Spleen (tissue), 11 donors: ENCODE data around the gene HOXA13. TPM values are rescaled to one million over a fixed set of nuclear protein-coding genes. Genes with fewer than 3 reads are reported as not detected.

ENCODE experiments used
- DNase-seq: peaks from one replicate; pipeline ENCODE4 v3.0.0-alpha.2; 2020
- H3K27ac ChIP-seq, 8 donors: fragments of 200-600 bp; sonication (generic) in 7 of 8; 1 replicate in 4 of 8; 2 replicates in 4 of 8; pipeline versions ENCODE4 v1.5.0 to v1.8.0; 2016 to 2021; ENCODE audit warnings: inconsistent platforms in 4 of 8, mild to moderate bottlenecking in 4 of 8, moderate library complexity in 1 of 8
- H3K27me3 ChIP-seq, 7 donors: fragments of 200-600 bp; sonication (generic) in 6 of 7; replicated peaks in 1 of 7; 1 replicate in 4 of 7; 2 replicates in 3 of 7; pipeline versions ENCODE4 v1.5.0 to v1.8.0; 2016 to 2021; ENCODE audit warnings: inconsistent platforms in 3 of 7, mild to moderate bottlenecking in 1 of 7
- H3K36me3 ChIP-seq, 6 donors: fragments of 200-600 bp; sonication (generic) in 5 of 6; 1 replicate in 4 of 6; 2 replicates in 2 of 6; pipeline versions ENCODE4 v1.5.0 to v1.8.0; 2016 to 2021; ENCODE audit warnings: inconsistent platforms in 2 of 6
- H3K4me1 ChIP-seq, 6 donors: fragments of 200-600 bp; sonication (generic) in 5 of 6; 1 replicate in 3 of 6; 2 replicates in 3 of 6; pipeline versions ENCODE4 v1.5.0 to v1.8.0; 2016 to 2021; ENCODE audit warnings: inconsistent platforms in 3 of 6
- H3K4me3 ChIP-seq, 8 donors: fragments of 200-600 bp; sonication (generic) in 7 of 8; 1 replicate in 4 of 8; 2 replicates in 4 of 8; pipeline versions ENCODE4 v1.5.0 to v1.8.0; 2016 to 2021; ENCODE audit warnings: inconsistent platforms in 4 of 8, mild to moderate bottlenecking in 4 of 8, moderate library complexity in 2 of 8
- H3K9me3 ChIP-seq, 8 donors: fragments of 200-600 bp; sonication (generic) in 7 of 8; 1 replicate in 4 of 8; 2 replicates in 4 of 8; pipeline versions ENCODE4 v1.5.0 to v1.8.0; 2016 to 2021; ENCODE audit warnings: inconsistent platforms in 4 of 8
- POLR2A ChIP-seq, 3 donors: fragments of 450-650 bp; IDR thresholded peaks; one replicate each; pipeline ENCODE4 v1.5.1; 2017; ENCODE audit warnings: antibody characterized with exemption in 3 of 3, mild to moderate bottlenecking in 1 of 3
- POLR2AphosphoS5 ChIP-seq, 3 donors: sonication (generic); formaldehyde crosslinking; IDR thresholded peaks; one replicate each; pipeline ENCODE4 v1.5.1; 2017; ENCODE audit warnings: antibody characterized with exemption in 3 of 3
- WGBS, 5 donors: extraction: QIAGEN DNeasy Blood & Tissue Kit in 3 of 5; methylation state at CpG; one replicate each; pipeline versions ENCODE4 v1.1.5 to v1.1.7; 2013 to 2018; 5-methylcytosine and 5-hydroxymethylcytosine counted together
- intact Hi-C: fragments of 100-400 bp; cut with DNase I; formaldehyde crosslinking; loops from one replicate; pipeline ENCODE4 v1.15.0; 2023; ENCODE audit warnings: low total_unique reads
- polyA plus RNA-seq, 3 donors: library from polyadenylated mRNA; stranded (reverse); fragments of 200-250 nt; gene quantifications; one replicate each; pipeline ENCODE4 v1.2.1, GENCODE V29; 2013
- total RNA-seq, 7 donors: library from RNA; depleted of rRNA in 3 of 7; stranded (reverse); fragments of >200 nt in 3 of 7; fragmentation: NEBNext Ultra II Directional in 4 of 7; extraction: Animal tissue kit (Norgen Biotek cat#: 25700) in 4 of 7; gene quantifications; one replicate each; pipeline versions ENCODE4 v1.1.0 to v1.2.1, GENCODE V29; 2016 to 2021
- TF ChIP-seq, protein P1 (sequence below), 11 experiments: fragments of 200-600 bp in 7 of 11; fragments of 450-650 bp in 4 of 11; sonication (generic) in 4 of 11; IDR thresholded peaks in 8 of 11; conservative IDR thresholded peaks in 3 of 11; 1 replicate in 7 of 11; 2 replicates in 4 of 11; pipeline versions ENCODE4 v1.4.0 to v1.8.0; 2016 to 2021; ENCODE audit warnings: antibody characterized with exemption in 11 of 11, inconsistent platforms in 4 of 11, mild to moderate bottlenecking in 1 of 11
- donor health status: healthy with polysubstance abuse.
- donor health status: DM: no; HTN: no; CAD: no; lungs with moderate emphysema.
- donor health status: DM: no; HTN: no; CAD: no.
- donor health status: Bipolar disorder and iron deficiency.
- donor health status: healthy.
- donor health status: DM: no; HTN: no; CAD: no.
- donor health status: DM: yes; HTN: yes; CAD: no.

HOXA13 gene
- total and polyA plus RNA-seq, 10 donors = not detected

GRCh38 chr7:27240015-27240731, 40.3 kb upstream of the HOXA13 start:
- intact Hi-C loops = no loop called here
- DNase-seq = no peak
- WGBS, 5 donors = 6 to 9% (median 7%) methylated on average over 18 of the region's 18 CpGs
- Histone ChIP-seq H3K4me1 (peaks cover 5 to 59% (median 37%) of the 10 kb centered on the region in 6 donors), H3K9me3 (no peaks in the 10 kb centered on the region), H3K27ac (no peak overlapping the region), H3K4me3 (peak overlapping the region in 1 of 8 donors; percentile 51), H3K27me3 (peaks cover 5 to 100% (median 98%) of the 10 kb centered on the region in 7 donors), H3K36me3 (no peaks in the 10 kb centered on the region)
- TF ChIP-seq, protein P1, sequence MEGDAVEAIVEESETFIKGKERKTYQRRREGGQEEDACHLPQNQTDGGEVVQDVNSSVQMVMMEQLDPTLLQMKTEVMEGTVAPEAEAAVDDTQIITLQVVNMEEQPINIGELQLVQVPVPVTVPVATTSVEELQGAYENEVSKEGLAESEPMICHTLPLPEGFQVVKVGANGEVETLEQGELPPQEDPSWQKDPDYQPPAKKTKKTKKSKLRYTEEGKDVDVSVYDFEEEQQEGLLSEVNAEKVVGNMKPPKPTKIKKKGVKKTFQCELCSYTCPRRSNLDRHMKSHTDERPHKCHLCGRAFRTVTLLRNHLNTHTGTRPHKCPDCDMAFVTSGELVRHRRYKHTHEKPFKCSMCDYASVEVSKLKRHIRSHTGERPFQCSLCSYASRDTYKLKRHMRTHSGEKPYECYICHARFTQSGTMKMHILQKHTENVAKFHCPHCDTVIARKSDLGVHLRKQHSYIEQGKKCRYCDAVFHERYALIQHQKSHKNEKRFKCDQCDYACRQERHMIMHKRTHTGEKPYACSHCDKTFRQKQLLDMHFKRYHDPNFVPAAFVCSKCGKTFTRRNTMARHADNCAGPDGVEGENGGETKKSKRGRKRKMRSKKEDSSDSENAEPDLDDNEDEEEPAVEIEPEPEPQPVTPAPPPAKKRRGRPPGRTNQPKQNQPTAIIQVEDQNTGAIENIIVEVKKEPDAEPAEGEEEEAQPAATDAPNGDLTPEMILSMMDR (IDR thresholded peaks at IDR 0.05 in 8 of 11, conservative IDR thresholded peaks at IDR 0.05 in 3 of 11) = no peak
- TF ChIP-seq POLR2A (IDR thresholded peaks at IDR 0.05) (no peak), POLR2AphosphoS5 (IDR thresholded peaks at IDR 0.05) (no peak)

- H3K4me1 ChIP-seq = peaks cover 5 to 55% (median 35%) of the 10 kb centered on the region in 6 donors
- no peak for DNase-seq
- H3K27me3 ChIP-seq = peaks cover 5 to 100% (median 94%) of the 10 kb centered on the region in 7 donors
- WGBS, 5 donors = 4 to 11% (median 5%) methylated on average over 47 to 55 of the region's 55 CpGs
- H3K27ac ChIP-seq = no peak overlapping the region
- no peaks in the 10 kb centered on the region for H3K9me3 ChIP-seq
- H3K36me3 ChIP-seq = no peaks in the 10 kb centered on the region
- peak overlapping the region in 4 of 8 donors; percentile 7 to 51 (median 20) for H3K4me3 ChIP-seq
- TF ChIP-seq POLR2AphosphoS5 (IDR thresholded peaks at IDR 0.05) (no peak), POLR2A (IDR thresholded peaks at IDR 0.05) (no peak)
- TF ChIP-seq, protein P1 (IDR thresholded peaks at IDR 0.05 in 8 of 11, conservative IDR thresholded peaks at IDR 0.05 in 3 of 11) = no peak
- intact Hi-C loops = no loop called here
Measured at GRCh38 chr7:27239387-27240014, 39.6 kb upstream of the HOXA13 start.

- Histone ChIP-seq H3K4me3 (peak overlapping the region in 3 of 8 donors; percentile 12 to 51 (median 27)), H3K9me3 (no peaks in the 10 kb centered on the region), H3K27me3 (peaks cover 5 to 100% (median 89%) of the 10 kb centered on the region in 7 donors), H3K4me1 (peaks cover 5 to 54% (median 35%) of the 10 kb centered on the region in 6 donors), H3K36me3 (no peaks in the 10 kb centered on the region), H3K27ac (no peak overlapping the region)
- TF ChIP-seq, protein P1 (IDR thresholded peaks at IDR 0.05 in 8 of 11, conservative IDR thresholded peaks at IDR 0.05 in 3 of 11) = no peak
- TF ChIP-seq POLR2A (IDR thresholded peaks at IDR 0.05) = no peak
- TF ChIP-seq POLR2AphosphoS5 (IDR thresholded peaks at IDR 0.05) = no peak
- DNase-seq = no peak
- intact Hi-C loops = no loop called here
- 29 to 37% (median 34%) methylated on average over 15 of the region's 15 CpGs for WGBS, 5 donors
Measured at GRCh38 chr7:27238979-27239386, 39.1 kb upstream of the HOXA13 start.

- WGBS, 5 donors = 67 to 96% (median 74%) methylated on average over 1 of the region's 1 CpG
- no peak for DNase-seq
- peaks cover 5 to 43% (median 29%) of the 10 kb centered on the region in 6 donors for H3K4me1 ChIP-seq
- intact Hi-C loops = no loop called here
- no peak overlapping the region for H3K27ac ChIP-seq
- H3K4me3 ChIP-seq = no peak overlapping the region
- no peaks in the 10 kb centered on the region for H3K36me3 ChIP-seq
- peaks cover 1 to 96% (median 78%) of the 10 kb centered on the region in 7 donors for H3K27me3 ChIP-seq
- H3K9me3 ChIP-seq = no peaks in the 10 kb centered on the region
- TF ChIP-seq, protein P1 (IDR thresholded peaks at IDR 0.05 in 8 of 11, conservative IDR thresholded peaks at IDR 0.05 in 3 of 11) = no peak
- TF ChIP-seq POLR2AphosphoS5 (IDR thresholded peaks at IDR 0.05) = no peak
- no peak for TF ChIP-seq POLR2A (IDR thresholded peaks at IDR 0.05)
Measured at GRCh38 chr7:27237735-27238334, 37.9 kb upstream of the HOXA13 start.
